B cell (primary cell): ENCODE results near the gene ABCA8. TPM values are rescaled to one million over a fixed set of nuclear protein-coding genes. Genes with fewer than 3 reads are reported as not detected.

ENCODE experiments used
- ATAC-seq: fragments of 200-7000 bp; cut with Tn5 transposase; one replicate; pipeline ENCODE4 v1.10.0; 2021; ENCODE audit warnings: low read depth, mild to moderate bottlenecking, moderate number of reproducible peaks, moderate library complexity
- CTCF ChIA-PET: fragments of 350-600 bp; sonication (Branson Sonifier 250); formaldehyde crosslinking; loops from one replicate; lab custom pipeline; 2021; ENCODE audit warnings: antibody characterized with exemption, inconsistent platforms; lab: Charles Lee
- POLR2A ChIA-PET: fragments of 350-600 bp; sonication (Branson Sonifier 250); formaldehyde crosslinking; loops from one replicate; lab custom pipeline; 2021; ENCODE audit warnings: antibody characterized with exemption; lab: Charles Lee
- DNase-seq: peaks from one replicate; pipeline ENCODE4 v3.0.0; 2013
- H2AFZ ChIP-seq: 2 replicates; pipeline ENCODE4 v1.6.1; 2012; ENCODE audit warnings: mild to moderate bottlenecking, low read depth, low read length; ENCODE audit not compliant: insufficient read depth, poor library complexity, severe bottlenecking
- H3K27ac ChIP-seq, 2 donors: 1 replicate in 1 of 2; 2 replicates in 1 of 2; pipeline ENCODE4 v1.5.1; 2012 to 2013; ENCODE audit warnings: low read length in 2 of 2, mild to moderate bottlenecking in 2 of 2, moderate library complexity in 1 of 2
- H3K27me3 ChIP-seq, 4 experiments: fragments of 200-600 bp in 1 of 4; sonication (generic) in 1 of 4; replicated peaks in 1 of 4; 1 replicate in 2 of 4; 2 replicates in 2 of 4; pipeline versions ENCODE4 v1.6.1 to v1.7.0; 2013 to 2016; ENCODE audit warnings: low read length in 3 of 4, mild to moderate bottlenecking in 2 of 4, mixed read lengths in 1 of 4, moderate library complexity in 1 of 4; ENCODE audit not compliant: insufficient read depth in 4 of 4, control insufficient read depth in 3 of 4; ENCODE audit errors: control extremely low read depth in 1 of 4
- H3K36me3 ChIP-seq, 2 experiments: replicated peaks in 1 of 2; 1 replicate in 1 of 2; 2 replicates in 1 of 2; pipeline versions ENCODE4 v1.6.1 to v1.7.1; 2013; ENCODE audit warnings: low read length in 1 of 2; ENCODE audit not compliant: insufficient read depth in 2 of 2, control insufficient read depth in 1 of 2; ENCODE audit errors: control extremely low read depth in 1 of 2, extremely low read depth in 1 of 2
- H3K4me1 ChIP-seq, 2 donors: fragments of 200-600 bp in 1 of 2; sonication (generic) in 1 of 2; 1 replicate in 1 of 2; 2 replicates in 1 of 2; pipeline versions ENCODE4 v1.5.1 to v1.6.1; 2013 to 2017; ENCODE audit warnings: low read length in 2 of 2; ENCODE audit not compliant: control insufficient read depth in 2 of 2, insufficient read depth in 2 of 2
- H3K4me2 ChIP-seq: replicated peaks from 2 replicates; pipeline ENCODE3; 2012; ENCODE audit warnings: mild to moderate bottlenecking, low read depth, low read length; ENCODE audit not compliant: poor library complexity, severe bottlenecking
- H3K4me3 ChIP-seq, 5 experiments: fragments of 200-600 bp in 1 of 5; sonication (generic) in 1 of 5; 1 replicate in 3 of 5; 2 replicates in 2 of 5; pipeline versions ENCODE4 v1.5.1 to v1.7.0; 2011 to 2016; ENCODE audit warnings: low read length in 4 of 5, mild to moderate bottlenecking in 4 of 5, low read depth in 2 of 5, control low read depth in 1 of 5, moderate library complexity in 1 of 5; ENCODE audit not compliant: insufficient read depth in 1 of 5; ENCODE audit errors: control extremely low read depth in 1 of 5, extremely low read depth in 1 of 5
- H3K79me2 ChIP-seq: fragments of 200-600 bp; sonication (generic); one replicate; pipeline ENCODE4 v1.6.0; 2016; ENCODE audit warnings: low read length; ENCODE audit not compliant: control insufficient read depth, insufficient read depth
- H3K9ac ChIP-seq: fragments of 200-600 bp; sonication (generic); 2 replicates; pipeline ENCODE4 v1.6.1; 2017; ENCODE audit warnings: mild to moderate bottlenecking, low read length, moderate library complexity
- H3K9me3 ChIP-seq, 3 donors: one replicate each; pipeline versions ENCODE4 v1.6.1 to v1.7.1; 2013; ENCODE audit warnings: low read length in 2 of 3; ENCODE audit not compliant: control insufficient read depth in 2 of 3, insufficient read depth in 1 of 3; ENCODE audit errors: control extremely low read depth in 1 of 3
- H4K20me1 ChIP-seq: 2 replicates; pipeline ENCODE4 v1.6.0; 2012; ENCODE audit warnings: mild to moderate bottlenecking, low read length; ENCODE audit not compliant: insufficient read depth, control insufficient read depth, poor library complexity, severe bottlenecking
- H3K27ac Mint-ChIP-seq: one replicate; pipeline ENCODE4 v1.8.0; 2021; ENCODE audit warnings: mixed read lengths
- H3K27me3 Mint-ChIP-seq: one replicate; pipeline ENCODE4 v1.8.0; 2021; ENCODE audit warnings: mixed read lengths
- H3K4me1 Mint-ChIP-seq: one replicate; pipeline ENCODE4 v1.8.0; 2021; ENCODE audit warnings: mixed read lengths
- H3K4me3 Mint-ChIP-seq: one replicate; pipeline ENCODE4 v1.8.0; 2021; ENCODE audit warnings: mixed read lengths
- H3K9me3 Mint-ChIP-seq: one replicate; pipeline ENCODE4 v1.8.0; 2022; ENCODE audit warnings: mixed read lengths; ENCODE audit not compliant: insufficient read depth
- EZH2 ChIP-seq: IDR thresholded peaks from 2 replicates; pipeline ENCODE4 v1.6.1; 2012; ENCODE audit warnings: borderline replicate concordance, low read depth, mild to moderate bottlenecking, moderate library complexity, low read length; ENCODE audit not compliant: insufficient read depth, poor library complexity, severe bottlenecking
- WGBS: methylation state at CpG from one replicate; pipeline ENCODE4 v1.1.5; 2013; ENCODE audit warnings: missing lambda C conversion rate; ENCODE audit not compliant: insufficient coverage; 5-methylcytosine and 5-hydroxymethylcytosine counted together
- intact Hi-C: fragments of 100-400 bp; cut with micrococcal nuclease; formaldehyde crosslinking; loops from one replicate; pipeline ENCODE4 v1.10.0; 2022
- polyA plus RNA-seq: library from polyadenylated mRNA; depleted of rRNA; stranded (reverse); fragments of >200 nt; gene quantifications from 2 replicates; pipeline ENCODE4 v1.2.3, GENCODE V29; 2012
- total RNA-seq, 2 donors: library from RNA; stranded (reverse); fragments of 120-200 nt in 1 of 2; gene quantifications; 1 replicate in 1 of 2; 2 replicates in 1 of 2; pipeline versions ENCODE4 v1.2.3 to v1.2.4, GENCODE V29; 2013 to 2022
- TF ChIP-seq, protein P1 (sequence below): fragments of 200-600 bp; IDR thresholded peaks from one replicate; pipeline ENCODE4 v1.8.0; 2022; ENCODE audit warnings: antibody characterized with exemption, mild to moderate bottlenecking

ABCA8 gene
- total and polyA plus RNA-seq, 2 donors (not counting 1 experiment from before 2014, with no cell fraction given), result not detected

DNA sequence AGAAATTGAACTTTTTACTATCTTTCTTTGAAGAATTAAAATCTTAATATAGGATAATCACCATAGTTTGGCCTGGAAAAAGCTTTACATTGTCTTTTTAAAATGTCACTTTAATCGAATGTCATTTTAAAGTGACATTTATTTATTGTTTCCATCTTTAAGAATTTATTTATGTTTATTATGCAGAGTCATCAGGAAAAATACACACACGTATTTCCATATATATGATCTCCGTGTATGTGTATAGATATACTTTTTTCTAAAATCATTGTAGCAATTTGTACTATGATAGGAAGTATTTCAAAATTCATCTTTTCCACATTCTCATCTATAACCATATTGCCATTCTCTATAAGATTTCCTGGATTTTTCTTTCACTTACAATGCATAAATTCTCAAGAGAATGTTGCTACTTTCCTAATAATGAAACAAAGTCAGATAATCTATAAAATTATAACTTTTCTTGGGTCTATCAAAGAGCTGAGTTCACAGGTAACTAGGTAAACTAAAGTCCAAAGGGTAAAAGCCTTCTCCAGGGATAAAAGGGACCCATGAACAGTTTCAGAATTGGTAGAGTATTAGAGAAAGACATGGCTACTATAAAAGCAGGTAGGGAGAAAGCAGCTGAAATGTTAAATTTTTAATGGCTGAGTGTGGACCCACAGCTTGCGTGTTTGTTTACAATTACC is 11.9 kb downstream of the ABCA8 start:
- Mint-ChIP-seq H3K4me1 (no peaks in the 10 kb centered on the region), H3K4me3 (no peak overlapping the region), H3K27me3 (peaks cover 10% of the 10 kb centered on the region), H3K9me3 (no peaks in the 10 kb centered on the region), H3K27ac (no peak overlapping the region)
- Histone ChIP-seq H2AFZ (no peak overlapping the region), H3K9me3 (no peaks in the 10 kb centered on the region), H3K9ac (no peak overlapping the region), H3K27me3 (no peaks in the 10 kb centered on the region), H3K27ac (no peak overlapping the region), H3K79me2 (no peaks in the 10 kb centered on the region), H3K4me1 (no peaks in the 10 kb centered on the region), H4K20me1 (no peaks in the 10 kb centered on the region), H3K4me2 (no peak overlapping the region), H3K36me3 (no peaks in the 10 kb centered on the region), H3K4me3 (no peak overlapping the region)
- 100% methylated on average over 1 of the region's 4 CpGs for WGBS
- ChIA-PET POLR2A (no interaction called here), CTCF (no interaction called here)
- no peak for ATAC-seq
- DNase-seq, result no peak
- intact Hi-C loops, result no loop called here
- TF ChIP-seq EZH2, result no peak
- TF ChIP-seq, protein P1, sequence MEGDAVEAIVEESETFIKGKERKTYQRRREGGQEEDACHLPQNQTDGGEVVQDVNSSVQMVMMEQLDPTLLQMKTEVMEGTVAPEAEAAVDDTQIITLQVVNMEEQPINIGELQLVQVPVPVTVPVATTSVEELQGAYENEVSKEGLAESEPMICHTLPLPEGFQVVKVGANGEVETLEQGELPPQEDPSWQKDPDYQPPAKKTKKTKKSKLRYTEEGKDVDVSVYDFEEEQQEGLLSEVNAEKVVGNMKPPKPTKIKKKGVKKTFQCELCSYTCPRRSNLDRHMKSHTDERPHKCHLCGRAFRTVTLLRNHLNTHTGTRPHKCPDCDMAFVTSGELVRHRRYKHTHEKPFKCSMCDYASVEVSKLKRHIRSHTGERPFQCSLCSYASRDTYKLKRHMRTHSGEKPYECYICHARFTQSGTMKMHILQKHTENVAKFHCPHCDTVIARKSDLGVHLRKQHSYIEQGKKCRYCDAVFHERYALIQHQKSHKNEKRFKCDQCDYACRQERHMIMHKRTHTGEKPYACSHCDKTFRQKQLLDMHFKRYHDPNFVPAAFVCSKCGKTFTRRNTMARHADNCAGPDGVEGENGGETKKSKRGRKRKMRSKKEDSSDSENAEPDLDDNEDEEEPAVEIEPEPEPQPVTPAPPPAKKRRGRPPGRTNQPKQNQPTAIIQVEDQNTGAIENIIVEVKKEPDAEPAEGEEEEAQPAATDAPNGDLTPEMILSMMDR, result no peak

DNA sequence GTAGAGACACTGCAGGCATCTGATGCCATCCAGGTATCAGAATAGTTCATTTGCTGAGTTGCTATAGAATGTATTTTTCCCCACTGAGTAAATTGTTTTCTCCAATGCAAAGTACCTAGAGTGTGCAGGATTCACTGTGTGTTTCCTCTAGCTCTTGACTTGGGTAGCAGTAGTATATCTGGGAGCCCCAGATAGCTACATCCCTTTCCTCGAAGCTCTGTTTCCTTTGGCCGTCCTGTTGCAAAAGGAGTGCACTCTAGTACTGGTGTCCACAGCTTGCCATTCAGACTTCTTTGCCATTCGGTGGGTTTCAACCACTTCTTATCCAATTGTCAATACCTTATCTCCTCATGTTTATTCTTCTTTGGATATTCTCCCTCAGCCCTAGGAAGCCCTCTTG is 12.8 kb downstream of the ABCA8 start:
- Histone ChIP-seq H3K9me3 (no peaks in the 10 kb centered on the region), H2AFZ (no peak overlapping the region), H3K4me2 (no peak overlapping the region), H3K9ac (no peak overlapping the region), H4K20me1 (no peaks in the 10 kb centered on the region), H3K4me1 (no peaks in the 10 kb centered on the region), H3K27me3 (no peaks in the 10 kb centered on the region), H3K27ac (no peak overlapping the region), H3K36me3 (no peaks in the 10 kb centered on the region), H3K79me2 (no peaks in the 10 kb centered on the region), H3K4me3 (no peak overlapping the region)
- intact Hi-C loops, result no loop called here
- H3K27ac Mint-ChIP-seq, result no peak overlapping the region
- TF ChIP-seq EZH2, result no peak
- TF ChIP-seq, protein P1, result no peak
- no peaks in the 10 kb centered on the region for H3K4me1 Mint-ChIP-seq
- ATAC-seq (no peak), DNase-seq (no peak)
- WGBS, result 82% methylated on average over 3 of the region's 3 CpGs
- ChIA-PET POLR2A (no interaction called here), CTCF (no interaction called here)
- peaks cover 10% of the 10 kb centered on the region for H3K27me3 Mint-ChIP-seq
- H3K9me3 Mint-ChIP-seq, result no peaks in the 10 kb centered on the region
- H3K4me3 Mint-ChIP-seq, result no peak overlapping the region
